K562 (cell line): ENCODE results near the gene DYNLT2. TPM values are rescaled to one million over a fixed set of nuclear protein-coding genes. Genes with fewer than 3 reads are reported as not detected.

Source experiments
- ATAC-seq: fragments of 200-7000 bp; cut with Tn5 transposase; 3 replicates; pipeline ENCODE4 v1.9.1; 2020; ENCODE audit warnings: moderate library complexity
- BruUV-seq: library from RNA; stranded (reverse); fragments of 400-500 nt; replicated peaks from 2 replicates; lab custom pipeline; 2021; lab: Mats Ljungman, UMichigan
- CTCF ChIA-PET: fragments of 300-600 bp; formaldehyde crosslinking; extraction: SDS; loops from one replicate; lab custom pipeline; 2021; ENCODE audit warnings: low intra/inter-chr PET ratio; lab: Yijun Ruan, JAX
- POLR2A ChIA-PET: fragments of 300-600, 350-650 bp; sonication (Branson Sonifier 250); formaldehyde crosslinking; extraction: SDS; loops from one replicate; lab custom pipeline; 2021; ENCODE audit warnings: antibody characterized with exemption, inconsistent platforms; lab: Yijun Ruan, JAX
- DNase-seq, 4 experiments: peaks; one replicate each; pipeline versions ENCODE4 v3.0.0 to v3.0.0-alpha.2; 2011 to 2018; ENCODE audit warnings: low spot score in 3 of 4, mixed read lengths in 3 of 4; ENCODE audit errors: extremely low read depth in 1 of 4
- FAIRE-seq: peaks from 2 replicates; lab custom pipeline; 2011; peaks lifted over from hg19 to GRCh38; lab: Jason Lieb, UNC
- H2AFZ ChIP-seq: 2 replicates; pipeline ENCODE4 v1.6.0; 2011; ENCODE audit warnings: low read depth, low read length, control low read depth, inconsistent platforms
- H3K27ac ChIP-seq: fragments of 200-600 bp; 3 replicates; pipeline ENCODE4 v1.8.0; 2011; ENCODE audit warnings: low read depth, mild to moderate bottlenecking, control low read depth, inconsistent platforms, low read length, moderate library complexity, mixed read lengths; ENCODE audit errors: extremely low read depth
- H3K27me3 ChIP-seq, 2 experiments: fragments of 300-600 bp in 1 of 2; 2 replicates in 1 of 2; 3 replicates in 1 of 2; pipeline versions ENCODE4 v1.6.0 to v1.8.0; 2011; ENCODE audit warnings: inconsistent platforms in 2 of 2, low read length in 2 of 2, mild to moderate bottlenecking in 1 of 2, mixed read lengths in 1 of 2, moderate library complexity in 1 of 2; ENCODE audit not compliant: control insufficient read depth in 2 of 2, insufficient read depth in 2 of 2
- H3K36me3 ChIP-seq: fragments of 300-600 bp; 3 replicates; pipeline ENCODE4 v1.8.0; 2011; ENCODE audit warnings: mild to moderate bottlenecking, low read length, inconsistent platforms; ENCODE audit not compliant: control insufficient read depth, insufficient read depth
- H3K4me1 ChIP-seq, 2 experiments: fragments of 200-600 bp in 1 of 2; replicated peaks in 1 of 2; 2 replicates in 1 of 2; 3 replicates in 1 of 2; pipeline versions ENCODE4 v1.5.1 to v1.8.0; 2011; ENCODE audit warnings: inconsistent platforms in 2 of 2, low read length in 2 of 2, mild to moderate bottlenecking in 1 of 2, mixed read lengths in 1 of 2, moderate library complexity in 1 of 2; ENCODE audit not compliant: control insufficient read depth in 2 of 2, insufficient read depth in 2 of 2
- H3K4me2 ChIP-seq: 2 replicates; pipeline ENCODE4 v1.6.1; 2011; ENCODE audit warnings: low read length, control low read depth, inconsistent platforms, mixed read lengths; ENCODE audit not compliant: insufficient read depth
- H3K4me3 ChIP-seq: fragments of 200-600 bp; sonication (generic), shearing (Covaris generic); 2 replicates; pipeline ENCODE4 v1.5.1; 2016; ENCODE audit warnings: control low read depth, inconsistent platforms
- H3K79me2 ChIP-seq: fragments of 200-600 bp; 3 replicates; pipeline ENCODE4 v1.8.0; 2011; ENCODE audit warnings: low read length, inconsistent platforms; ENCODE audit not compliant: control insufficient read depth, insufficient read depth
- H3K9ac ChIP-seq, 2 experiments: 2 replicates each; pipeline versions ENCODE4 v1.6.0 to v1.6.1; 2011; ENCODE audit warnings: low read depth in 2 of 2, low read length in 2 of 2, control low read depth in 1 of 2, inconsistent platforms in 1 of 2, mild to moderate bottlenecking in 1 of 2, mixed read lengths in 1 of 2; ENCODE audit not compliant: insufficient read depth in 1 of 2
- H3K9me1 ChIP-seq: one replicate; pipeline ENCODE4 v1.6.0; 2011; ENCODE audit warnings: inconsistent platforms, mild to moderate bottlenecking, low read length, moderate library complexity; ENCODE audit not compliant: control insufficient read depth, insufficient read depth
- H3K9me3 ChIP-seq: replicated peaks from 2 replicates; pipeline ENCODE4 v1.5.1; 2011; ENCODE audit warnings: low read depth, low read length, inconsistent platforms; ENCODE audit not compliant: control insufficient read depth, insufficient read depth
- H4K20me1 ChIP-seq: replicated peaks from 2 replicates; pipeline ENCODE4 v1.6.1; 2011; ENCODE audit warnings: low read length, inconsistent platforms, mixed read lengths; ENCODE audit not compliant: control insufficient read depth, insufficient read depth
- CBX3 ChIP-seq, 2 experiments: IDR thresholded peaks; 1 replicate in 1 of 2; 2 replicates in 1 of 2; pipeline ENCODE4 v1.6.1; 2012; ENCODE audit warnings: inconsistent platforms in 2 of 2, low read length in 2 of 2, borderline replicate concordance in 1 of 2, control low read depth in 1 of 2
- FOSL1 ChIP-seq: fragments of 200-800 bp; sonication (Bioruptor generic); conservative IDR thresholded peaks from 2 replicates; pipeline ENCODE4 v1.6.1; 2016; ENCODE audit warnings: missing genetic modification characterization, missing compliant biosample characterization
- IRF2 ChIP-seq: sonication (generic); formaldehyde crosslinking; IDR thresholded peaks from 2 replicates; pipeline ENCODE4 v1.8.1; 2022; ENCODE audit warnings: mild to moderate bottlenecking, missing genetic modification reagents
- KAT7 ChIP-seq: sonication (generic); formaldehyde crosslinking; IDR thresholded peaks from 2 replicates; pipeline ENCODE4 v1.8.0; 2022; ENCODE audit warnings: missing genetic modification reagents, mild to moderate bottlenecking, borderline replicate concordance
- KDM1A ChIP-seq, 2 experiments: fragments of 450-650 bp; IDR thresholded peaks; 2 replicates each; pipeline ENCODE4 v1.6.1; 2016; ENCODE audit warnings: mild to moderate bottlenecking in 2 of 2
- KDM2B ChIP-seq: fragments of 250-450 bp; sonication (Bioruptor Pico); IDR thresholded peaks from 2 replicates; pipeline ENCODE4 v1.8.0; 2021; ENCODE audit warnings: mild to moderate bottlenecking, moderate library complexity
- MCM5 ChIP-seq: fragments of 450-650 bp; IDR thresholded peaks from 2 replicates; pipeline ENCODE4 v1.6.1; 2016; ENCODE audit warnings: low read depth
- NR4A1 ChIP-seq, 2 experiments: fragments of 250-450 bp in 1 of 2; fragments of 450-650 bp in 1 of 2; sonication (Bioruptor Pico) in 1 of 2; IDR thresholded peaks; 2 replicates each; pipeline versions ENCODE4 v1.4.0 to v1.6.1; 2016 to 2020; ENCODE audit warnings: mild to moderate bottlenecking in 2 of 2, missing compliant biosample characterization in 1 of 2, missing genetic modification characterization in 1 of 2, moderate library complexity in 1 of 2
- PKNOX1 ChIP-seq: fragments of 450-650 bp; IDR thresholded peaks from 2 replicates; pipeline ENCODE4 v1.6.1; 2016
- PRMT5 ChIP-seq: sonication (generic); formaldehyde crosslinking; IDR thresholded peaks from 2 replicates; pipeline ENCODE4 v1.5.0; 2020; ENCODE audit warnings: missing genetic modification reagents
- SMARCB1 ChIP-seq: IDR thresholded peaks from 2 replicates; pipeline ENCODE4 v1.6.1; 2011; ENCODE audit warnings: improper control_type of control experiment, low read depth; ENCODE audit not compliant: insufficient read length
- TEAD4 ChIP-seq, 2 experiments: sonication (generic) in 1 of 2; formaldehyde crosslinking in 1 of 2; IDR thresholded peaks; 2 replicates each; pipeline versions ENCODE4 v1.6.1 to v1.8.0; 2012 to 2022; ENCODE audit warnings: borderline replicate concordance in 1 of 2, inconsistent platforms in 1 of 2, low read length in 1 of 2, mild to moderate bottlenecking in 1 of 2, missing genetic modification reagents in 1 of 2
- TOE1 ChIP-seq, 2 experiments: fragments of 450-650 bp in 1 of 2; sonication (generic) in 1 of 2; formaldehyde crosslinking in 1 of 2; IDR thresholded peaks; 2 replicates each; pipeline versions ENCODE4 v1.7.1 to v1.8.0; 2016 to 2022; ENCODE audit warnings: borderline replicate concordance in 2 of 2, mild to moderate bottlenecking in 2 of 2, antibody characterized with exemption in 1 of 2, inconsistent platforms in 1 of 2, low read depth in 1 of 2, missing genetic modification reagents in 1 of 2, moderate library complexity in 1 of 2
- XRCC5 ChIP-seq: fragments of 200-400 bp; formaldehyde crosslinking; IDR thresholded peaks from 2 replicates; pipeline ENCODE4 v1.6.1; 2017; ENCODE audit warnings: low read depth, mild to moderate bottlenecking, low read length
- ZEB2 ChIP-seq: fragments of 450-650 bp; IDR thresholded peaks from 2 replicates; pipeline ENCODE4 v1.6.1; 2016
- ZNF830 ChIP-seq: fragments of 250-450 bp; sonication (Bioruptor Pico); IDR thresholded peaks from 2 replicates; pipeline ENCODE4 v1.5.0; 2021; ENCODE audit warnings: mild to moderate bottlenecking
- WGBS: fragments of 100-300 bp; shearing (Covaris generic); methylation state at CpG from one replicate; pipeline ENCODE4 v1.1.6; 2016; ENCODE audit warnings: low coverage, mixed read lengths; ENCODE audit not compliant: insufficient coverage; ENCODE audit errors: missing lambda C conversion rate; 5-methylcytosine and 5-hydroxymethylcytosine counted together
- in situ Hi-C: fragments of 300-500 bp; cut with MboI; formaldehyde crosslinking; loops from 4 replicates; pipeline ENCODE4 v1.15.0; 2018; ENCODE audit warnings: inconsistent platforms, mixed read lengths
- intact Hi-C: fragments of 100-400 bp; cut with micrococcal nuclease; formaldehyde crosslinking; loops from 2 replicates; pipeline ENCODE4 v1.14.2; 2022
- polyA plus RNA-seq, 8 experiments: library from polyadenylated mRNA; depleted of rRNA in 4 of 8; stranded (reverse) in 5 of 8; unstranded in 3 of 8; fragments of >200 nt; fragmentation: Nextera tagmentation in 2 of 8; fragmentation: Illumina TruSeq in 1 of 8; extraction: Ambion mirVana in 2 of 8; extraction: Trizol in 1 of 8; gene quantifications; 2 replicates each; pipeline versions ENCODE4 v1.2.1 to v1.2.3, GENCODE V29; 2011 to 2014; ENCODE audit warnings: inconsistent platforms in 1 of 8, missing spikeins in 1 of 8
- total RNA-seq, 7 experiments: library from RNA; depleted of rRNA in 6 of 7; stranded (reverse); fragments of >200 nt in 6 of 7; fragmentation: Illumina TruSeq in 2 of 7; extraction: Trizol in 2 of 7; gene quantifications; 2 replicates each; pipeline versions ENCODE4 v1.2.1 to v1.2.3, GENCODE V29; 2011 to 2021; ENCODE audit warnings: low replicate concordance in 1 of 7
- TF ChIP-seq, protein P1 (sequence below): fragments of 250-450 bp; sonication (Bioruptor Pico); IDR thresholded peaks from 2 replicates; pipeline ENCODE4 v1.5.0; 2020; ENCODE audit warnings: mild to moderate bottlenecking
- TF ChIP-seq, protein P2 (sequence below): sonication (generic); formaldehyde crosslinking; IDR thresholded peaks from 2 replicates; pipeline ENCODE4 v1.8.0; 2022; ENCODE audit warnings: mild to moderate bottlenecking, missing genetic modification reagents

DYNLT2 gene
- total and polyA plus RNA-seq, 9 of the 15 experiments (the other 6 are each of a cell fraction or from before 2014, with no cell fraction given) = 2.0 to 12.8 (median 6.3) TPM

GRCh38 chr6:169701311-169701953 lies 49.9 kb downstream of the DYNLT2 start:
- Histone ChIP-seq H3K9me1 (peaks cover 2% of the 10 kb centered on the region), H2AFZ (peak overlapping the region; percentile 89), H4K20me1 (no peaks in the 10 kb centered on the region; the same call in none of the 2 replicates), H3K9ac (peak overlapping the region; percentile 94 to 96), H3K4me3 (peak overlapping the region; percentile 74), H3K4me1 (peaks cover 13 to 19% of the 10 kb centered on the region in 2 experiments; a peak in 4 of 5 replicates), H3K27me3 (no peaks in the 10 kb centered on the region), H3K4me2 (peak overlapping the region; percentile 95), H3K79me2 (peaks cover 66% of the 10 kb centered on the region), H3K9me3 (no peaks in the 10 kb centered on the region), H3K27ac (peak overlapping the region; percentile 90), H3K36me3 (peaks cover 53% of the 10 kb centered on the region)
- POLR2A ChIA-PET = interaction anchor here (0.6 to 5.2 kb wide), 15 partner anchors 9 to 741 kb away, joined by 3 to 24 read pairs (median 6); no protein-coding TSS in a partner anchor
- WGBS = under 1% methylated on average over 49 of the region's 54 CpGs
- ATAC-seq (peak; percentile 69), FAIRE-seq (no peak), DNase-seq (peak in 3 of 4 experiments; percentile 29 to 59 (median 42))
- TSS peak; percentile 81 for BruUV-seq
- CTCF ChIA-PET = no interaction called here
- intact Hi-C loops (no loop called here), in situ Hi-C loops (no loop called here)
- TF ChIP-seq, protein P1, sequence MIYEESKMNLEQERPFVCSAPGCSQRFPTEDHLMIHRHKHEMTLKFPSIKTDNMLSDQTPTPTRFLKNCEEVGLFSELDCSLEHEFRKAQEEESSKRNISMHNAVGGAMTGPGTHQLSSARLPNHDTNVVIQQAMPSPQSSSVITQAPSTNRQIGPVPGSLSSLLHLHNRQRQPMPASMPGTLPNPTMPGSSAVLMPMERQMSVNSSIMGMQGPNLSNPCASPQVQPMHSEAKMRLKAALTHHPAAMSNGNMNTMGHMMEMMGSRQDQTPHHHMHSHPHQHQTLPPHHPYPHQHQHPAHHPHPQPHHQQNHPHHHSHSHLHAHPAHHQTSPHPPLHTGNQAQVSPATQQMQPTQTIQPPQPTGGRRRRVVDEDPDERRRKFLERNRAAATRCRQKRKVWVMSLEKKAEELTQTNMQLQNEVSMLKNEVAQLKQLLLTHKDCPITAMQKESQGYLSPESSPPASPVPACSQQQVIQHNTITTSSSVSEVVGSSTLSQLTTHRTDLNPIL (CRISPR knock-in tag) = no peak
- TF ChIP-seq SMARCB1 (no peak), MCM5 (no peak), KDM1A (IDR thresholded peaks at IDR 0.05) (no peak), TOE1 (IDR thresholded peaks at IDR 0.05; ENCODE audit: borderline replicate concordance) (peak; percentile 69; the same call in 1 of the 2 replicates), TOE1 (CRISPR knock-in tag; IDR thresholded peaks at IDR 0.05; ENCODE audit: borderline replicate concordance, low read depth) (no peak), TEAD4 (IDR thresholded peaks at IDR 0.05; ENCODE audit: low read length) (no peak), TEAD4 (CRISPR knock-in tag; IDR thresholded peaks at IDR 0.05; ENCODE audit: borderline replicate concordance) (peak; percentile 24; the same call in 1 of the 2 replicates), IRF2 (no peak), CBX3 (IDR thresholded peaks at IDR 0.05; ENCODE audit: borderline replicate concordance in 1 of 2, low read length in 2 of 2) (0 out of 3 replicates have a peak, but pooled peaks of 1 of the 2 experiments have one; percentile 7), KDM2B (CRISPR knock-in tag) (peak; percentile 90), KAT7 (CRISPR knock-in tag) (0 out of 2 replicates have a peak, but pooled peaks have one; percentile 26), XRCC5 (peak; percentile 2; the same call in 1 of the 2 replicates), NR4A1 (CRISPR knock-in tag; IDR thresholded peaks at IDR 0.05) (0 out of 2 replicates have a peak, but pooled peaks have one; percentile 15), NR4A1 (tag; IDR thresholded peaks at IDR 0.05) (no peak), PRMT5 (CRISPR knock-in tag) (no peak), ZEB2 (no peak), PKNOX1 (no peak), ZNF830 (peak; percentile 84; the same call in 1 of the 2 replicates), FOSL1 (tag) (no peak)
- TF ChIP-seq, protein P2, sequence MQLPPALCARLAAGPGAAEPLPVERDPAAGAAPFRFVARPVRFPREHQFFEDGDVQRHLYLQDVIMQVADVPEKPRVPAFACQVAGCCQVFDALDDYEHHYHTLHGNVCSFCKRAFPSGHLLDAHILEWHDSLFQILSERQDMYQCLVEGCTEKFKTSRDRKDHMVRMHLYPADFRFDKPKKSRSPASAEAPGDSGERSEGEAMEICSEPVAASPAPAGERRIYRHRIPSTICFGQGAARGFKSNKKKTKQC (CRISPR knock-in tag) = peak; percentile 59; the same call in 1 of the 2 replicates
